H1 (cell line): ENCODE data around the gene PIK3CG. TPM values are rescaled to one million over a fixed set of nuclear protein-coding genes. Genes with fewer than 3 reads are reported as not detected.

Experiments used
- CTCF ChIA-PET: fragments of 300-600 bp; sonication (Branson Sonifier 250); formaldehyde crosslinking; loops from one replicate; lab custom pipeline; 2021; ENCODE audit not compliant: partially characterized antibody; lab: Charles Lee
- POLR2A ChIA-PET: fragments of 300-600 bp; sonication (Branson Sonifier 250); formaldehyde crosslinking; loops from one replicate; lab custom pipeline; 2021; ENCODE audit warnings: inconsistent platforms; ENCODE audit not compliant: partially characterized antibody; lab: Charles Lee
- DNase-seq, 2 experiments: peaks; one replicate each; pipeline versions ENCODE4 v3.0.0 to v3.0.0-alpha.2; 2010 to 2022; ENCODE audit warnings: low spot score in 2 of 2, low read depth in 1 of 2, mixed read lengths in 1 of 2
- FAIRE-seq: peaks from 2 replicates; lab custom pipeline; 2011; peaks lifted over from hg19 to GRCh38; lab: Jason Lieb, UNC
- H2AFZ ChIP-seq: 2 replicates; pipeline ENCODE4 v1.8.1; 2012; ENCODE audit warnings: low read length, inconsistent platforms
- H2AK5ac ChIP-seq: 2 replicates; pipeline ENCODE4 v1.6.1; 2013; ENCODE audit warnings: low read depth, low read length
- H2BK120ac ChIP-seq: replicated peaks from 2 replicates; pipeline ENCODE3; 2013; ENCODE audit warnings: low read depth, low read length, inconsistent platforms
- H2BK12ac ChIP-seq: 2 replicates; pipeline ENCODE4 v1.6.1; 2013; ENCODE audit warnings: low read depth, low read length
- H2BK15ac ChIP-seq: 2 replicates; pipeline ENCODE4 v1.6.1; 2013; ENCODE audit warnings: low read length
- H2BK20ac ChIP-seq: 2 replicates; pipeline ENCODE4 v1.6.1; 2013; ENCODE audit warnings: low read length
- H2BK5ac ChIP-seq: 2 replicates; pipeline ENCODE4 v1.6.1; 2013; ENCODE audit warnings: low read depth, low read length
- H3K14ac ChIP-seq: 2 replicates; pipeline ENCODE4 v1.6.1; 2013; ENCODE audit warnings: inconsistent platforms; ENCODE audit not compliant: insufficient read length
- H3K18ac ChIP-seq: 2 replicates; pipeline ENCODE4 v1.6.1; 2013; ENCODE audit warnings: low read length; ENCODE audit errors: extremely low read depth
- H3K23ac ChIP-seq: 2 replicates; pipeline ENCODE4 v1.6.1; 2013; ENCODE audit warnings: inconsistent platforms; ENCODE audit not compliant: insufficient read length
- H3K23me2 ChIP-seq: 2 replicates; pipeline ENCODE4 v1.6.1; 2013; ENCODE audit warnings: low read depth, low read length
- H3K27ac ChIP-seq: 2 replicates; pipeline ENCODE4 v1.6.1; 2011; ENCODE audit warnings: low read depth, low read length, inconsistent platforms
- H3K27me3 ChIP-seq, 4 experiments: replicated peaks in 1 of 4; 1 replicate in 1 of 4; 2 replicates in 3 of 4; pipeline versions ENCODE4 v1.6.1 to v1.8.1; 2011 to 2013; ENCODE audit warnings: low read length in 3 of 4, mild to moderate bottlenecking in 3 of 4, inconsistent platforms in 2 of 4, mixed read lengths in 2 of 4, moderate library complexity in 1 of 4; ENCODE audit not compliant: control insufficient read depth in 3 of 4, insufficient read depth in 3 of 4; ENCODE audit errors: extremely low read depth in 1 of 4
- H3K36me3 ChIP-seq, 4 experiments: 2 replicates each; pipeline versions ENCODE4 v1.6.1 to v1.8.1; 2011 to 2013; ENCODE audit warnings: mild to moderate bottlenecking in 4 of 4, low read length in 3 of 4, moderate library complexity in 2 of 4, control low read depth in 1 of 4, inconsistent platforms in 1 of 4; ENCODE audit not compliant: insufficient read depth in 4 of 4, control insufficient read depth in 2 of 4
- H3K4ac ChIP-seq: replicated peaks from 2 replicates; pipeline ENCODE3; 2013; ENCODE audit warnings: low read length, low read depth, mixed read lengths, inconsistent platforms; ENCODE audit not compliant: insufficient read length
- H3K4me1 ChIP-seq, 4 experiments: replicated peaks in 1 of 4; 1 replicate in 1 of 4; 2 replicates in 3 of 4; pipeline versions ENCODE4 v1.6.1 to v1.8.1; 2011 to 2013; ENCODE audit warnings: low read length in 3 of 4, inconsistent platforms in 2 of 4, mixed read lengths in 1 of 4; ENCODE audit not compliant: insufficient read depth in 4 of 4, control insufficient read depth in 3 of 4
- H3K4me2 ChIP-seq, 2 experiments: 2 replicates each; pipeline versions ENCODE4 v1.6.1 to v1.8.1; 2011 to 2013; ENCODE audit warnings: low read depth in 2 of 2, low read length in 2 of 2, control low read depth in 1 of 2, inconsistent platforms in 1 of 2, mild to moderate bottlenecking in 1 of 2; ENCODE audit not compliant: insufficient read depth in 1 of 2
- H3K4me3 ChIP-seq, 4 experiments: fragments of 200-600, 300-600 bp in 1 of 4; sonication (generic), shearing (Covaris generic), sonication (Bioruptor Twin) in 1 of 4; 2 replicates each; pipeline versions ENCODE4 v1.5.1 to v1.8.1; 2011 to 2016; ENCODE audit warnings: low read length in 4 of 4, low read depth in 3 of 4, control low read depth in 2 of 4, inconsistent platforms in 2 of 4, mild to moderate bottlenecking in 2 of 4, mixed read lengths in 1 of 4, moderate library complexity in 1 of 4; ENCODE audit not compliant: insufficient read depth in 2 of 4; ENCODE audit errors: extremely low read depth in 1 of 4
- H3K56ac ChIP-seq: replicated peaks from 2 replicates; pipeline ENCODE3; 2013; ENCODE audit warnings: low read depth, mild to moderate bottlenecking, mixed read lengths, low read length, inconsistent platforms; ENCODE audit not compliant: insufficient read length
- H3K79me1 ChIP-seq: 2 replicates; pipeline ENCODE4 v1.6.1; 2013; ENCODE audit warnings: low read depth, low read length, control low read depth
- H3K79me2 ChIP-seq, 2 experiments: 2 replicates each; pipeline versions ENCODE4 v1.6.1 to v1.8.1; 2012 to 2013; ENCODE audit warnings: low read length in 2 of 2, mild to moderate bottlenecking in 2 of 2, inconsistent platforms in 1 of 2; ENCODE audit not compliant: insufficient read depth in 2 of 2, control insufficient read depth in 1 of 2
- H3K9ac ChIP-seq, 4 experiments: replicated peaks in 1 of 4; 1 replicate in 1 of 4; 2 replicates in 3 of 4; pipeline versions ENCODE4 v1.6.1 to v1.8.1; 2011 to 2013; ENCODE audit warnings: low read depth in 3 of 4, low read length in 3 of 4, control low read depth in 2 of 4, mild to moderate bottlenecking in 2 of 4, moderate library complexity in 2 of 4, inconsistent platforms in 1 of 4; ENCODE audit errors: extremely low read depth in 1 of 4
- H3K9me3 ChIP-seq, 2 experiments: 2 replicates each; pipeline versions ENCODE4 v1.6.1 to v1.8.1; 2012 to 2013; ENCODE audit warnings: mild to moderate bottlenecking in 2 of 2, moderate library complexity in 2 of 2, control low read depth in 1 of 2, inconsistent platforms in 1 of 2, low read depth in 1 of 2, low read length in 1 of 2, mixed read lengths in 1 of 2; ENCODE audit not compliant: insufficient read depth in 2 of 2
- H4K20me1 ChIP-seq, 2 experiments: replicated peaks in 1 of 2; 2 replicates each; pipeline versions ENCODE3 to v1.8.1; 2011 to 2013; ENCODE audit warnings: inconsistent platforms in 2 of 2, low read length in 2 of 2, mild to moderate bottlenecking in 1 of 2; ENCODE audit not compliant: insufficient read depth in 2 of 2, control insufficient read depth in 1 of 2
- H4K5ac ChIP-seq: 2 replicates; pipeline ENCODE4 v1.6.1; 2013; ENCODE audit warnings: low read length, low read depth, mixed read lengths, inconsistent platforms; ENCODE audit not compliant: insufficient read length
- H4K8ac ChIP-seq: 2 replicates; pipeline ENCODE4 v1.8.0; 2013; ENCODE audit warnings: mild to moderate bottlenecking, moderate library complexity, low read length, inconsistent platforms; ENCODE audit not compliant: insufficient read depth; ENCODE audit errors: extremely low read depth
- H4K91ac ChIP-seq: replicated peaks from 2 replicates; pipeline ENCODE3; 2013; ENCODE audit warnings: low read length, mixed read lengths, inconsistent platforms; ENCODE audit not compliant: insufficient read length
- CHD1 ChIP-seq: IDR thresholded peaks from 2 replicates; pipeline ENCODE4 v1.6.1; 2012; ENCODE audit warnings: low read depth, low read length, improper control_type of control experiment
- KDM4A ChIP-seq: IDR thresholded peaks from one replicate; pipeline ENCODE4 v1.7.1; 2012; ENCODE audit warnings: low read depth, mild to moderate bottlenecking, moderate library complexity, low read length, inconsistent platforms; ENCODE audit not compliant: severe bottlenecking
- KDM5A ChIP-seq: fragments of 200-600 bp; IDR thresholded peaks from 2 replicates; pipeline ENCODE4 v1.7.1; 2012; ENCODE audit warnings: mild to moderate bottlenecking, low read length, inconsistent platforms, mixed read lengths
- MAFK ChIP-seq: IDR thresholded peaks from 2 replicates; pipeline ENCODE4 v1.6.1; 2012; ENCODE audit warnings: low read depth, mild to moderate bottlenecking, improper control_type of control experiment, low read length
- NRF1 ChIP-seq: IDR thresholded peaks from 2 replicates; pipeline ENCODE4 v1.6.1; 2011; ENCODE audit warnings: mild to moderate bottlenecking, low read depth, low read length, improper control_type of control experiment
- POLR2AphosphoS5 ChIP-seq: IDR thresholded peaks from 2 replicates; pipeline ENCODE4 v1.6.1; 2011; ENCODE audit warnings: low read depth, low read length
- RFX5 ChIP-seq: IDR thresholded peaks from 2 replicates; pipeline ENCODE4 v1.6.1; 2011; ENCODE audit warnings: low read depth, low read length, improper control_type of control experiment, borderline replicate concordance
- SIX5 ChIP-seq: IDR thresholded peaks from 2 replicates; pipeline ENCODE4 v1.6.1; 2011; ENCODE audit warnings: mild to moderate bottlenecking, low read depth, low read length
- SP1 ChIP-seq: IDR thresholded peaks from 2 replicates; pipeline ENCODE4 v1.6.1; 2011; ENCODE audit warnings: low read depth, low read length
- SRF ChIP-seq: IDR thresholded peaks from 2 replicates; pipeline ENCODE4 v1.6.1; 2011; ENCODE audit warnings: mild to moderate bottlenecking, low read depth, low read length, moderate library complexity
- USF2 ChIP-seq: IDR thresholded peaks from 2 replicates; pipeline ENCODE4 v1.6.1; 2011; ENCODE audit warnings: low read length, improper control_type of control experiment
- YY1 ChIP-seq: IDR thresholded peaks from 2 replicates; pipeline ENCODE4 v1.6.1; 2011; ENCODE audit warnings: low read depth, mild to moderate bottlenecking, low read length
- ZNF274 ChIP-seq: IDR thresholded peaks from 2 replicates; pipeline ENCODE4 v1.7.0; 2012; ENCODE audit warnings: low read length, borderline replicate concordance; ENCODE audit errors: extremely low read depth
- WGBS, 2 experiments: shearing (Covaris generic) in 1 of 2; methylation state at CpG; one replicate each; pipeline versions ENCODE4 v1.1.6 to v1.1.7; 2013 to 2015; ENCODE audit warnings: low lambda C conversion rate in 2 of 2, mixed read lengths in 2 of 2, inconsistent platforms in 1 of 2, low coverage in 1 of 2, missing lambda C conversion rate in 1 of 2; ENCODE audit not compliant: insufficient replicate concordance in 2 of 2, insufficient coverage in 1 of 2, insufficient read length in 1 of 2; ENCODE audit errors: extremely low coverage in 1 of 2, missing lambda C conversion rate in 1 of 2; 5-methylcytosine and 5-hydroxymethylcytosine counted together
- polyA plus RNA-seq, 7 experiments: library from polyadenylated mRNA; depleted of rRNA in 3 of 7; stranded (reverse) in 5 of 7; unstranded in 2 of 7; fragments of >200 nt in 5 of 7; fragments of 200-250 nt in 2 of 7; gene quantifications; 1 replicate in 5 of 7; 2 replicates in 1 of 7; 4 replicates in 1 of 7; pipeline versions ENCODE4 v1.2.1 to v1.2.3, GENCODE V29; 2011 to 2013; ENCODE audit warnings: missing spikeins in 2 of 7, mixed read lengths in 2 of 7
- total RNA-seq: library from RNA; stranded (reverse); fragmentation: NEBNext Ultra II Directional; extraction: Animal tissue kit (Norgen Biotek cat#: 25700); gene quantifications from 2 replicates; pipeline ENCODE4 v1.2.1, GENCODE V29; 2021

Gene PIK3CG
- total and polyA plus RNA-seq, 2 of the 8 experiments (the other 6 are each of a cell fraction or from before 2014, with no cell fraction given), result not detected

DNA sequence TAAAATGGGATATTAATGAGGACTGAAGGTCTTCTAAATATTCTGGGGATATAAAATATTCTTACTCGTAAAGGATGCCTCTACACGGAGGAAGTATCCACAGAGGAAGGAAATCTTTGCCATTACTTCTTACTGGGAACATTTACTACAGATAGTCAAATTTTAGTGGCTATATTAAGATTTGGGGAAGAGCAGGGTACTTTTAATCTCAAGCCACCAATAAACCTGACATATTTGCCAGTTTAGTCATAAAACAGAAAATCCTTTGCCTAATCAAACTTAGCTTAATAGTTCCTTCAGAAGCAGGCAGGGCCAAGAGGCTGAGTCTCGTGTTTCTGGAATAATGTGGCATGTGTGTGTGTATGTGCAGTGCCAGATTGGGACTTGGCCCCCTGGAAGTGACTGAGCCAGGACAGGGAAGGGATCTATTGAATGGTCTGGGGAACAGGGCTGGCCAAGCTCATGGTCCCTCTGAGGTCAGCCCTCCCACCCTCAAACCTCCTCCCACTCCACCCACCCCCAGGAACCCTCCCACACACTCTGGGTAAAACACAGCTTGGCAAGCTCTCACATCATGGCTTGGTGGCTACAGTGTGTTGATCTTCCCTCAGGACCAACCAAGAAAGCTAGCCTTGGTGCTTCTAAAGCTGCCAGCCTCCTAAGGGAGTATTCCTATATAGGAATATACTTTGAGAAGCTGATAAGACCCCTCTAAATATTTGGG, 1.6 kb upstream of the PIK3CG start:
- Histone ChIP-seq H3K9me3 (no peaks in the 10 kb centered on the region; a peak in 1 of 4 replicates), H3K9ac (no peak overlapping the region), H2BK12ac (no peak overlapping the region), H3K4me1 (no peaks in the 10 kb centered on the region), H4K8ac (no peak overlapping the region), H3K4ac (no peak overlapping the region), H3K23me2 (no peaks in the 10 kb centered on the region), H3K14ac (no peak overlapping the region), H3K4me3 (no peak overlapping the region), H2BK120ac (no peak overlapping the region), H2AFZ (no peak overlapping the region), H2AK5ac (no peak overlapping the region), H3K36me3 (no peaks in the 10 kb centered on the region), H2BK20ac (no peak overlapping the region), H4K91ac (no peak overlapping the region), H3K27ac (no peak overlapping the region), H4K5ac (no peak overlapping the region), H3K27me3 (no peaks in the 10 kb centered on the region), H3K4me2 (no peak overlapping the region), H3K79me1 (no peaks in the 10 kb centered on the region), H2BK15ac (no peak overlapping the region), H2BK5ac (no peak overlapping the region), H3K23ac (no peak overlapping the region), H3K56ac (no peak overlapping the region), H4K20me1 (no peaks in the 10 kb centered on the region), H3K79me2 (no peaks in the 10 kb centered on the region), H3K18ac (no peak overlapping the region)
- FAIRE-seq (no peak), DNase-seq (no peak)
- WGBS, 2 experiments, result 95% methylated on average over 3 of the region's 3 CpGs; no CpG with 5 or more reads in 1 of the 2 experiments
- ChIA-PET CTCF (interaction anchor here (0.5 to 0.7 kb wide), 2 partner anchors 42 to 276 kb away, joined by 3 read pairs; no protein-coding TSS in a partner anchor), POLR2A (no interaction called here)
- TF ChIP-seq SRF, result no peak
- TF ChIP-seq USF2, result no peak
- TF ChIP-seq SIX5, result no peak
- no peak for TF ChIP-seq RFX5
- TF ChIP-seq MAFK, result no peak
- TF ChIP-seq ZNF274, result no peak
- no peak for TF ChIP-seq KDM4A
- no peak for TF ChIP-seq KDM5A
- TF ChIP-seq SP1, result no peak
- TF ChIP-seq YY1, result no peak
- TF ChIP-seq CHD1, result no peak
- no peak for TF ChIP-seq POLR2AphosphoS5
- TF ChIP-seq NRF1, result no peak
